Measurements from ENCODE around the gene SLC27A1.

DNA sequence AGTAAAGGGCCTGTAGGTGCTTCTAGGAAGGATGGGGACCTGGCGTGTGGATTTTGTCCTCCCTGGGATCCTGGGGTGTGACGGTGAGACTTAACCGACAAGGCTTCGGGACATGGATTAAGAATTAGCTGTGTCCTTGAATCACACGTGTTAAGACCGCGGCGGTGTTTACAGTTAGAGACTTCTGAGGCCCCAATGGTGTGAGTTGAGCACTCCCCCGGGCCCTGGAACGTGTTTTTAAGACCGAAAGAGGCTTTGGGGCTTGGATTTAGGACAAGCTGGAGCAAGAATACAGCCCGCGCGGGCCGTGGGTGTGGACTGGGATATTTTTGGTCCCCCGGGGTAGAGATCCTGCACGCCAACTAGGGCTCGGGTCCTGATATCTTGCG is 1.2 kb upstream of the SLC27A1 start:
- TF ChIP-seq POLR2A (IDR thresholded peaks at IDR 0.05): no peak
- TF ChIP-seq, protein P1, sequence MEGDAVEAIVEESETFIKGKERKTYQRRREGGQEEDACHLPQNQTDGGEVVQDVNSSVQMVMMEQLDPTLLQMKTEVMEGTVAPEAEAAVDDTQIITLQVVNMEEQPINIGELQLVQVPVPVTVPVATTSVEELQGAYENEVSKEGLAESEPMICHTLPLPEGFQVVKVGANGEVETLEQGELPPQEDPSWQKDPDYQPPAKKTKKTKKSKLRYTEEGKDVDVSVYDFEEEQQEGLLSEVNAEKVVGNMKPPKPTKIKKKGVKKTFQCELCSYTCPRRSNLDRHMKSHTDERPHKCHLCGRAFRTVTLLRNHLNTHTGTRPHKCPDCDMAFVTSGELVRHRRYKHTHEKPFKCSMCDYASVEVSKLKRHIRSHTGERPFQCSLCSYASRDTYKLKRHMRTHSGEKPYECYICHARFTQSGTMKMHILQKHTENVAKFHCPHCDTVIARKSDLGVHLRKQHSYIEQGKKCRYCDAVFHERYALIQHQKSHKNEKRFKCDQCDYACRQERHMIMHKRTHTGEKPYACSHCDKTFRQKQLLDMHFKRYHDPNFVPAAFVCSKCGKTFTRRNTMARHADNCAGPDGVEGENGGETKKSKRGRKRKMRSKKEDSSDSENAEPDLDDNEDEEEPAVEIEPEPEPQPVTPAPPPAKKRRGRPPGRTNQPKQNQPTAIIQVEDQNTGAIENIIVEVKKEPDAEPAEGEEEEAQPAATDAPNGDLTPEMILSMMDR (IDR thresholded peaks at IDR 0.05): no peak

Data from lower leg skin (tissue), 3 donors.